PC-3 (cell line): ENCODE measurements around the gene ELMOD2. TPM values are rescaled to one million over a fixed set of nuclear protein-coding genes. Genes with fewer than 3 reads are reported as not detected.

Experiments
- ATAC-seq: fragments of 200-7000 bp; cut with Tn5 transposase; 2 replicates; pipeline ENCODE4 v1.9.1; 2020; ENCODE audit warnings: mild to moderate bottlenecking, moderate library complexity
- BruUV-seq: library from RNA; stranded (reverse); fragments of 400-500 nt; replicated peaks from 2 replicates; lab custom pipeline; 2021; lab: Mats Ljungman, UMichigan
- CTCF ChIA-PET: fragments of 300-600 bp; sonication (Branson Sonifier 250); formaldehyde crosslinking; loops from one replicate; lab custom pipeline; 2022; ENCODE audit warnings: antibody characterized with exemption; lab: Charles Lee
- POLR2A ChIA-PET: fragments of 300-600 bp; sonication (Branson Sonifier 250); formaldehyde crosslinking; loops from one replicate; lab custom pipeline; 2022; ENCODE audit warnings: antibody characterized with exemption; ENCODE audit not compliant: unreplicated experiment; lab: Charles Lee
- DNase-seq: peaks from one replicate; pipeline ENCODE4 v3.0.0-alpha.2; 2015
- H2AFZ ChIP-seq: fragments of 300-600 bp; sonication (generic); 2 replicates; pipeline ENCODE4 v1.6.0; 2016; ENCODE audit warnings: antibody characterized with exemption, low read length
- H3F3A ChIP-seq: fragments of 300-600 bp; sonication (generic); one replicate; pipeline ENCODE4 v1.6.0; 2017; ENCODE audit warnings: antibody characterized with exemption, low read length, control low read depth, mild to moderate bottlenecking; ENCODE audit not compliant: unreplicated experiment
- H3K27ac ChIP-seq: fragments of 300-600 bp; sonication (generic); 2 replicates; pipeline ENCODE4 v1.5.1; 2016; ENCODE audit warnings: mild to moderate bottlenecking, low read length
- H3K27me3 ChIP-seq: fragments of 300-600 bp; sonication (generic); 2 replicates; pipeline ENCODE4 v1.6.1; 2016; ENCODE audit warnings: low read length, mixed read lengths
- H3K36me3 ChIP-seq: fragments of 300-600 bp; sonication (generic); 2 replicates; pipeline ENCODE4 v1.6.1; 2016; ENCODE audit warnings: low read depth, mixed run types, low read length, mixed read lengths
- H3K4me1 ChIP-seq: fragments of 300-600 bp; sonication (generic); 2 replicates; pipeline ENCODE4 v1.5.1; 2016; ENCODE audit warnings: low read length; ENCODE audit not compliant: insufficient read depth
- H3K4me2 ChIP-seq: fragments of 300-600 bp; sonication (generic); 2 replicates; pipeline ENCODE4 v1.6.0; 2016; ENCODE audit warnings: low read length
- H3K4me3 ChIP-seq: fragments of 300-600 bp; sonication (generic); 2 replicates; pipeline ENCODE4 v1.5.1; 2016; ENCODE audit warnings: mild to moderate bottlenecking, low read length, mixed read lengths
- H3K79me2 ChIP-seq: fragments of 300-600 bp; sonication (generic); 2 replicates; pipeline ENCODE4 v1.6.1; 2017; ENCODE audit warnings: low read length, mixed read lengths
- H3K9ac ChIP-seq: fragments of 300-600 bp; sonication (generic); 2 replicates; pipeline ENCODE4 v1.6.0; 2016; ENCODE audit warnings: mild to moderate bottlenecking, low read length
- H3K9me2 ChIP-seq: fragments of 300-600 bp; sonication (generic); replicated peaks from 2 replicates; pipeline ENCODE4 v1.6.1; 2016; ENCODE audit warnings: mixed run types, low read length, mixed read lengths
- H3K9me3 ChIP-seq: fragments of 300-600 bp; sonication (generic); 2 replicates; pipeline ENCODE4 v1.6.1; 2016; ENCODE audit warnings: low read length, mixed read lengths
- H4K20me1 ChIP-seq: fragments of 300-600 bp; sonication (generic); 2 replicates; pipeline ENCODE4 v1.6.1; 2016; ENCODE audit warnings: low read length, mixed read lengths
- CTCF ChIP-seq: fragments of 300-600 bp; sonication (generic); conservative IDR thresholded peaks from 2 replicates; pipeline ENCODE4 v1.5.1; 2017; ENCODE audit warnings: antibody characterized with exemption, low read depth, mild to moderate bottlenecking, low read length
- EZH2 ChIP-seq: fragments of 300-600 bp; sonication (generic); IDR thresholded peaks from one replicate; pipeline ENCODE4 v1.6.1; 2017; ENCODE audit warnings: antibody characterized with exemption, mild to moderate bottlenecking, low read length; ENCODE audit not compliant: unreplicated experiment
- EZH2phosphoT487 ChIP-seq: fragments of 300-600 bp; sonication (generic); IDR thresholded peaks from 2 replicates; pipeline ENCODE4 v1.6.1; 2018; ENCODE audit warnings: mild to moderate bottlenecking, antibody characterized with exemption, low read length, borderline replicate concordance
- intact Hi-C: fragments of 100-400 bp; cut with micrococcal nuclease; formaldehyde crosslinking; loops from 2 replicates; pipeline ENCODE4 v1.9.0; 2023
- total RNA-seq: library from RNA; depleted of rRNA; stranded (reverse); fragments of >200 nt; gene quantifications from 2 replicates; pipeline ENCODE4 v1.2.3, GENCODE V29; 2014

The ELMOD2 gene
- total RNA-seq, 1 experiment from 2014 or later: 10.1 TPM

- 0 out of 2 replicates have a peak, but pooled peaks cover 3% of the 10 kb centered on the region for H3K4me1 ChIP-seq
- H3K79me2 ChIP-seq: no peaks in the 10 kb centered on the region
- no peaks in the 10 kb centered on the region for H3K36me3 ChIP-seq
- H3K4me2 ChIP-seq: peak within 1 kb of the TSS; percentile 80
- peak within 1 kb of the TSS; percentile 86 for H2AFZ ChIP-seq
- ChIA-PET CTCF (no interaction called here), POLR2A (no interaction called here)
- no peaks in the 10 kb centered on the region for H3F3A ChIP-seq
- intact Hi-C loops: no loop called here
- H3K4me3 ChIP-seq: peak within 1 kb of the TSS; percentile 64
- BruUV-seq: no TSS peak
- no peak within 1 kb of the TSS for H3K9ac ChIP-seq
- 0 out of 2 replicates have a peak, but pooled peaks cover 5% of the 10 kb centered on the region for H3K9me3 ChIP-seq
- H3K9me2 ChIP-seq: no peaks in the 10 kb centered on the region
- TF ChIP-seq EZH2 (peak; percentile 71), EZH2phosphoT487 (no peak)
- DNase-seq (no peak), ATAC-seq (peak; percentile 82)
- H3K27me3 ChIP-seq: peaks cover 33% of the 10 kb centered on the region
- H3K27ac ChIP-seq: no peak within 1 kb of the TSS
- no peaks in the 10 kb centered on the region for H4K20me1 ChIP-seq
These were observed 44.7 kb downstream of the ELMOD2 start, which contains the start of gene UCP1 for GRCh38 chr4:140568507-140569306. TSS of gene UCP1 (minus strand) at chr4:140568961. CDS start at chr4:140568729, 232 bp downstream.

GRCh38 chr4:140569307-140569638 is 45.3 kb downstream of the ELMOD2 start:
- Histone ChIP-seq H3K27me3 (peaks cover 33% of the 10 kb centered on the region), H3K27ac (no peak overlapping the region), H3K9ac (no peak overlapping the region), H3K79me2 (no peaks in the 10 kb centered on the region), H3K4me3 (peak overlapping the region; percentile 64), H2AFZ (peak overlapping the region; percentile 86), H3K4me1 (0 out of 2 replicates have a peak, but pooled peaks cover 3% of the 10 kb centered on the region), H3K36me3 (no peaks in the 10 kb centered on the region), H3K9me3 (0 out of 2 replicates have a peak, but pooled peaks cover 5% of the 10 kb centered on the region), H3K9me2 (no peaks in the 10 kb centered on the region), H3K4me2 (peak overlapping the region; percentile 80), H4K20me1 (no peaks in the 10 kb centered on the region), H3F3A (no peaks in the 10 kb centered on the region)
- ChIA-PET POLR2A (no interaction called here), CTCF (no interaction called here)
- ATAC-seq: no peak; the same call in 1 of the 2 replicates
- no peak for TF ChIP-seq CTCF
- no peak for TF ChIP-seq EZH2phosphoT487
- TF ChIP-seq EZH2: no peak
- intact Hi-C loops: no loop called here
- no TSS peak for BruUV-seq
- DNase-seq: no peak

- H3K36me3 ChIP-seq: no peaks in the 10 kb centered on the region
- no peak overlapping the region for H3K9ac ChIP-seq
- no peak overlapping the region for H3K4me3 ChIP-seq
- TF ChIP-seq EZH2phosphoT487: no peak
- TF ChIP-seq EZH2: no peak
- TF ChIP-seq CTCF: no peak
- H3K4me1 ChIP-seq: 0 out of 2 replicates have a peak, but pooled peaks cover 3% of the 10 kb centered on the region
- H3K79me2 ChIP-seq: no peaks in the 10 kb centered on the region
- intact Hi-C loops: no loop called here
- 0 out of 2 replicates have a peak, but pooled peaks cover 5% of the 10 kb centered on the region for H3K9me3 ChIP-seq
- H3K27ac ChIP-seq: no peak overlapping the region
- CTCF ChIA-PET: no interaction called here
- H4K20me1 ChIP-seq: no peaks in the 10 kb centered on the region
- H3K4me2 ChIP-seq: no peak overlapping the region
- BruUV-seq: no TSS peak
- H3F3A ChIP-seq: no peaks in the 10 kb centered on the region
- ATAC-seq (no peak), DNase-seq (no peak)
- POLR2A ChIA-PET: no interaction called here
- no peaks in the 10 kb centered on the region for H3K9me2 ChIP-seq
- H2AFZ ChIP-seq: no peak overlapping the region
- peaks cover 33% of the 10 kb centered on the region for H3K27me3 ChIP-seq
These were observed 47.7 kb downstream of the ELMOD2 start for GRCh38 chr4:140571620-140572019.
